ENCODE measurements around the gene TMEM132E. TPM values are rescaled to one million over a fixed set of nuclear protein-coding genes. Genes with fewer than 3 reads are reported as not detected.

TMEM132E gene
- total RNA-seq, 2 donors from 2014 or later = 0.15 TPM; not detected in 1

GRCh38 chr17:34549966-34550365 is 29.4 kb upstream of the TMEM132E start:
- Mint-ChIP-seq H3K4me1 (no peaks in the 10 kb centered on the region), H3K27ac (no peak overlapping the region), H3K36me3 (ENCODE audit: low read depth) (no peaks in the 10 kb centered on the region), H3K4me3 (no peak overlapping the region), H3K27me3 (ENCODE audit: insufficient read depth) (peaks cover 58% of the 10 kb centered on the region), H3K9me3 (no peaks in the 10 kb centered on the region)
- Histone ChIP-seq H3K9ac (ENCODE audit: extremely low read depth, low read length, poor library complexity, severe bottlenecking) (no peak overlapping the region), H3K27me3 (ENCODE audit: control insufficient read depth, insufficient read depth, low read length, poor library complexity, severe bottlenecking) (peaks cover 67% of the 10 kb centered on the region), H3K27ac (ENCODE audit: low read depth, low read length) (no peak overlapping the region), H3K36me3 (ENCODE audit: control insufficient read depth, insufficient read depth, low read length) (no peaks in the 10 kb centered on the region), H3K4me1 (ENCODE audit: control insufficient read depth, insufficient read depth, low read length) (no peaks in the 10 kb centered on the region), H3K4me3 (ENCODE audit: low read length) (no peak overlapping the region), H3K9me3 (ENCODE audit: control insufficient read depth, low read length) (no peaks in the 10 kb centered on the region)
- 82 to 90% methylated on average over 4 to 6 of the region's 6 CpGs for WGBS, 2 experiments (ENCODE audit: insufficient coverage in 1 of 2, insufficient read length in 1 of 2)
- no peak for TF ChIP-seq CTCF (conservative IDR thresholded peaks at IDR 0.05)
- DNase-seq = no peak

GRCh38 chr17:34553907-34554306 is 25.5 kb upstream of the TMEM132E start:
- Histone ChIP-seq H3K36me3 (ENCODE audit: control insufficient read depth, insufficient read depth, low read length) (no peaks in the 10 kb centered on the region), H3K27ac (ENCODE audit: low read depth, low read length) (no peak overlapping the region), H3K27me3 (ENCODE audit: control insufficient read depth, insufficient read depth, low read length, poor library complexity, severe bottlenecking) (peaks cover 65% of the 10 kb centered on the region), H3K4me3 (ENCODE audit: low read length) (no peak overlapping the region), H3K9me3 (ENCODE audit: control insufficient read depth, low read length) (no peaks in the 10 kb centered on the region), H3K4me1 (ENCODE audit: control insufficient read depth, insufficient read depth, low read length) (no peaks in the 10 kb centered on the region), H3K9ac (ENCODE audit: extremely low read depth, low read length, poor library complexity, severe bottlenecking) (no peak overlapping the region)
- Mint-ChIP-seq H3K27me3 (ENCODE audit: insufficient read depth) (peaks cover 42% of the 10 kb centered on the region), H3K36me3 (ENCODE audit: low read depth) (no peaks in the 10 kb centered on the region), H3K4me3 (no peak overlapping the region), H3K9me3 (no peaks in the 10 kb centered on the region), H3K27ac (no peak overlapping the region), H3K4me1 (no peaks in the 10 kb centered on the region)
- WGBS, 2 experiments (ENCODE audit: insufficient coverage in 1 of 2, insufficient read length in 1 of 2) = 80 to 90% methylated on average over 3 to 4 of the region's 4 CpGs
- TF ChIP-seq CTCF (conservative IDR thresholded peaks at IDR 0.05) = no peak
- no peak for DNase-seq

GRCh38 chr17:34556384-34556783 is 23.0 kb upstream of the TMEM132E start:
- no peak for TF ChIP-seq CTCF (conservative IDR thresholded peaks at IDR 0.05)
- Mint-ChIP-seq H3K4me3 (no peak overlapping the region), H3K27me3 (ENCODE audit: insufficient read depth) (peaks cover 24% of the 10 kb centered on the region), H3K4me1 (no peaks in the 10 kb centered on the region), H3K27ac (no peak overlapping the region), H3K36me3 (ENCODE audit: low read depth) (no peaks in the 10 kb centered on the region), H3K9me3 (no peaks in the 10 kb centered on the region)
- 15 to 17% methylated on average over 4 of the region's 4 CpGs for WGBS, 2 experiments (ENCODE audit: insufficient coverage in 1 of 2, insufficient read length in 1 of 2)
- no peaks in the 10 kb centered on the region for H3K9me3 ChIP-seq (ENCODE audit: control insufficient read depth, low read length)
- no peaks in the 10 kb centered on the region for H3K36me3 ChIP-seq (ENCODE audit: control insufficient read depth, insufficient read depth, low read length)
- no peaks in the 10 kb centered on the region for H3K4me1 ChIP-seq (ENCODE audit: control insufficient read depth, insufficient read depth, low read length)
- DNase-seq = peak; percentile 95
- no peak overlapping the region for H3K4me3 ChIP-seq (ENCODE audit: low read length)
- H3K27ac ChIP-seq (ENCODE audit: low read depth, low read length) = no peak overlapping the region
- no peak overlapping the region for H3K9ac ChIP-seq (ENCODE audit: extremely low read depth, low read length, poor library complexity, severe bottlenecking)
- H3K27me3 ChIP-seq (ENCODE audit: control insufficient read depth, insufficient read depth, low read length, poor library complexity, severe bottlenecking) = peaks cover 57% of the 10 kb centered on the region
